ENCODE results near the gene DCLRE1B.

DNA sequence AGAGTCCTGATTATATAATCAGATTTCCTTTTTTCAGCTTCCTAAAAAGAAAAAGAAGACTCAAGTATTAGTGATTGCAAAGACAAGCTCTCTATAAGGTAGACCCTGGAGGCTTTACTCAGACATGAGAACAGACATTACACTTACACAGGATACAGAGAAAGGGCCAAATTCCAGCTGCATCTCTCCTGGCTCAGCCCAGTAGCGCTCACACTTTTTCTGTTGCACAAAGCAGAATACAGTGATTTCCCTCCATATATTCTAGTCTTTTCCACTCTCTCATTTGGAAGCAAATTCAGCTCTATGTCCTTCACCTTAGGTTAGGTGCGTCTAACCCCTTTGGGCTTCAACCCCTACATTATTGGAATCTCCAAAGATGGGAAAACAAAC, 48.7 kb upstream of the DCLRE1B start:
- TF ChIP-seq, protein P1, sequence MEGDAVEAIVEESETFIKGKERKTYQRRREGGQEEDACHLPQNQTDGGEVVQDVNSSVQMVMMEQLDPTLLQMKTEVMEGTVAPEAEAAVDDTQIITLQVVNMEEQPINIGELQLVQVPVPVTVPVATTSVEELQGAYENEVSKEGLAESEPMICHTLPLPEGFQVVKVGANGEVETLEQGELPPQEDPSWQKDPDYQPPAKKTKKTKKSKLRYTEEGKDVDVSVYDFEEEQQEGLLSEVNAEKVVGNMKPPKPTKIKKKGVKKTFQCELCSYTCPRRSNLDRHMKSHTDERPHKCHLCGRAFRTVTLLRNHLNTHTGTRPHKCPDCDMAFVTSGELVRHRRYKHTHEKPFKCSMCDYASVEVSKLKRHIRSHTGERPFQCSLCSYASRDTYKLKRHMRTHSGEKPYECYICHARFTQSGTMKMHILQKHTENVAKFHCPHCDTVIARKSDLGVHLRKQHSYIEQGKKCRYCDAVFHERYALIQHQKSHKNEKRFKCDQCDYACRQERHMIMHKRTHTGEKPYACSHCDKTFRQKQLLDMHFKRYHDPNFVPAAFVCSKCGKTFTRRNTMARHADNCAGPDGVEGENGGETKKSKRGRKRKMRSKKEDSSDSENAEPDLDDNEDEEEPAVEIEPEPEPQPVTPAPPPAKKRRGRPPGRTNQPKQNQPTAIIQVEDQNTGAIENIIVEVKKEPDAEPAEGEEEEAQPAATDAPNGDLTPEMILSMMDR (conservative IDR thresholded peaks at IDR 0.05), result no peak
- TF ChIP-seq ZFX (IDR thresholded peaks at IDR 0.05), result no peak
